ENCODE data around the gene MED27. TPM values are rescaled to one million over a fixed set of nuclear protein-coding genes. Genes with fewer than 3 reads are reported as not detected.

The MED27 gene
- polyA plus RNA-seq, 4 donors, result 10.8 to 17.8 (median 11.0) TPM

- 89 to 98% (median 96%) methylated on average over 3 of the region's 3 CpGs for WGBS, 3 donors
- FAIRE-seq, result no peak
- H3K4me1 ChIP-seq (ENCODE audit: control insufficient read depth in 3 of 3, insufficient read depth in 2 of 3, low read depth in 1 of 3, low read length in 2 of 3), result no peaks in the 10 kb centered on the region
Measured at GRCh38 chr9:131912671-131913070, 167.0 kb downstream of the MED27 start.

GRCh38 chr9:131912069-131912468 is 167.6 kb downstream of the MED27 start:
- no peak overlapping the region for H3K4me3 ChIP-seq (ENCODE audit: low read depth in 1 of 3, low read length in 3 of 3)
- 90 to 100% (median 98%) methylated on average over 1 of the region's 1 CpG for WGBS, 3 donors
- H3K9me3 ChIP-seq (ENCODE audit: control insufficient read depth in 2 of 2, insufficient read depth in 1 of 2, low read depth in 1 of 2, low read length in 1 of 2), result no peaks in the 10 kb centered on the region
- DNase-seq (no peak), FAIRE-seq (no peak)
- H3K4me1 ChIP-seq (ENCODE audit: control insufficient read depth in 3 of 3, insufficient read depth in 2 of 3, low read depth in 1 of 3, low read length in 2 of 3), result no peaks in the 10 kb centered on the region
- H3K36me3 ChIP-seq (ENCODE audit: control insufficient read depth in 3 of 3, insufficient read depth in 2 of 3, low read depth in 1 of 3, low read length in 3 of 3), result no peaks in the 10 kb centered on the region
- H3K27ac ChIP-seq (ENCODE audit: low read depth in 1 of 3, low read length in 2 of 3), result no peak overlapping the region
- no peaks in the 10 kb centered on the region for H3K27me3 ChIP-seq (ENCODE audit: control insufficient read depth in 3 of 3, insufficient read depth in 3 of 3, low read length in 3 of 3)

More at GRCh38 chr9:131912671-131913070, 167.0 kb downstream of the MED27 start:
- Histone ChIP-seq H3K27ac (ENCODE audit: low read depth in 1 of 3, low read length in 2 of 3) (no peak overlapping the region), H3K27me3 (ENCODE audit: control insufficient read depth in 3 of 3, insufficient read depth in 3 of 3, low read length in 3 of 3) (no peaks in the 10 kb centered on the region), H3K9me3 (ENCODE audit: control insufficient read depth in 2 of 2, insufficient read depth in 1 of 2, low read depth in 1 of 2, low read length in 1 of 2) (no peaks in the 10 kb centered on the region), H3K36me3 (ENCODE audit: control insufficient read depth in 3 of 3, insufficient read depth in 2 of 3, low read depth in 1 of 3, low read length in 3 of 3) (no peaks in the 10 kb centered on the region), H3K4me3 (ENCODE audit: low read depth in 1 of 3, low read length in 3 of 3) (no peak overlapping the region)
- no peak for DNase-seq

DNA sequence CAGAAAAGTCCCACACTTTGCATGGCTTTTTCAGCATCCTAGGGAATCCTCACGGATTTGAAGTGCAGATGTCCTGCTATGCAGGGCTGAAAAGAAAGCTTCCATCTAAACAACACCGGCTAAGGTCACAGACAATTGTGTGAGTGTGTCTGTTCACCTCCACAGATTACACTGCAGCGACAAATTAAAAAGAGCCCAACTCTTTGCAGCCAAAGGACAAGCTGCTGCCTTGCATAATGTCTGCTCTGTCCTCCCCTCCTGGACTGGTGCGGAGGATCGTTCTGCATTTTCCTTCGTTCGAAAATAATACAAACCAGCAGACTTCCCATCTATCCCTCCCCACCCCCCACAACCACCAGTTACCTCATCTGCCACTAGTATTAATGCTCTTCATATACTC is 169.1 kb downstream of the MED27 start:
- H3K9me3 ChIP-seq (ENCODE audit: control insufficient read depth in 2 of 2, insufficient read depth in 1 of 2, low read depth in 1 of 2, low read length in 1 of 2), result no peaks in the 10 kb centered on the region
- no peaks in the 10 kb centered on the region for H3K4me1 ChIP-seq (ENCODE audit: control insufficient read depth in 3 of 3, insufficient read depth in 2 of 3, low read depth in 1 of 3, low read length in 2 of 3)
- H3K27me3 ChIP-seq (ENCODE audit: control insufficient read depth in 3 of 3, insufficient read depth in 3 of 3, low read length in 3 of 3), result no peaks in the 10 kb centered on the region
- 92 to 96% (median 92%) methylated on average over 7 of the region's 7 CpGs for WGBS, 3 donors
- DNase-seq (no peak), FAIRE-seq (no peak)
- no peak overlapping the region for H3K27ac ChIP-seq (ENCODE audit: low read depth in 1 of 3, low read length in 2 of 3)
- no peak overlapping the region for H3K4me3 ChIP-seq (ENCODE audit: low read depth in 1 of 3, low read length in 3 of 3)
- no peaks in the 10 kb centered on the region for H3K36me3 ChIP-seq (ENCODE audit: control insufficient read depth in 3 of 3, insufficient read depth in 2 of 3, low read depth in 1 of 3, low read length in 3 of 3)

GRCh38 chr9:131905144-131905543 is 174.5 kb downstream of the MED27 start:
- WGBS, 3 donors, result 96 to 97% (median 96%) methylated on average over 3 of the region's 3 CpGs
- DNase-seq (no peak), FAIRE-seq (no peak)
- Histone ChIP-seq H3K36me3 (ENCODE audit: control insufficient read depth in 3 of 3, insufficient read depth in 2 of 3, low read depth in 1 of 3, low read length in 3 of 3) (peaks cover 0 to 2% (median 0%) of the 10 kb centered on the region in 3 donors), H3K27me3 (ENCODE audit: control insufficient read depth in 3 of 3, insufficient read depth in 3 of 3, low read length in 3 of 3) (no peaks in the 10 kb centered on the region), H3K4me3 (ENCODE audit: low read depth in 1 of 3, low read length in 3 of 3) (no peak overlapping the region), H3K9me3 (ENCODE audit: control insufficient read depth in 2 of 2, insufficient read depth in 1 of 2, low read depth in 1 of 2, low read length in 1 of 2) (no peaks in the 10 kb centered on the region), H3K27ac (ENCODE audit: low read depth in 1 of 3, low read length in 2 of 3) (no peak overlapping the region), H3K4me1 (ENCODE audit: control insufficient read depth in 3 of 3, insufficient read depth in 2 of 3, low read depth in 1 of 3, low read length in 2 of 3) (no peaks in the 10 kb centered on the region)

DNA sequence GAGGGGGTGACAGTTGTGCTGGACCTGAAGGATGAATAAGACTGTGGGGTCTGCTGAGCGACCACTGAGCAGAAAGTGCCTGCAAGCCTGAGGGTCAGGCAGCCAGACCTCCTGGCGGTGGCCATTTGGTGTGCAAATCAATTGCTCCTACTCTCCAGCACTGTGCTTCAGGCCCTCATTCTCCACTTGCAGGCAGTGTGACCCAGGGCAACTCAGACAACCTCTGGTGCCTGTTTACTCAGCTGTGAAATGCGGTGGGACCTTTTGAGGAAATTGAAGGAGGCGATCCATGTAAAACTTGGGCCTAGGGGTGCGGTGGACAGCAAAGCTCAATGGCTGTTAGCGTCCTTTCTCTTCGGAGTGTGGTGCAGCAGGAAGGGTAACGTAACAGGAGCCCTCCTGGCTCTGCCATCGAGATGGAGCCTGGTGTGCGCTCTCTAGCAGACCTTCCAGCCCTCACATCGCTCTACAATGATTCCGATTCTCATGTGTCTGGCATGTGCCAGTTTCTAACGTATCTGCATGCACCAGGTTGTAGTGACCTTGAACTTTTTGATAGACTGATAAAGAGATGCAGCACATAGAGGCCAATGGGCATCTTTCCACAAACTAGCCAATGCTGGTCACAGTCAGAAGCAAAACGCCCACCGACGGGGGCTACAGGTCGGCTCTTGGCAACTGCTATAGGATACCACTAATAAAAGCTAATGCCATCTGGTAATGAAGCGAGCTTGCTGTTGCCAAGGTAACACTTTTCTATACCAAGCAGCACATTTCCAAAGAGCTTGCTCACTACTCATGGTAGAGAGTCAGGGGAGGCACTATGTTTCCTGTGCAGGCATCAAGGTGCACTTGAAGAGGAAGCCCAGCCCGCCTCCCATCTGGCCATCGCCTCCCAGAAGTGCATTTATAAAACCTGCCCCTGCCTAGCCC is 180.1 kb downstream of the MED27 start:
- 93 to 94% (median 93%) methylated on average over 20 of the region's 20 CpGs for WGBS, 3 donors
- Histone ChIP-seq H3K27me3 (ENCODE audit: control insufficient read depth in 3 of 3, insufficient read depth in 3 of 3, low read length in 3 of 3) (no peaks in the 10 kb centered on the region), H3K36me3 (ENCODE audit: control insufficient read depth in 3 of 3, insufficient read depth in 2 of 3, low read depth in 1 of 3, low read length in 3 of 3) (peaks cover 0 to 9% (median 0%) of the 10 kb centered on the region in 3 donors), H3K4me3 (ENCODE audit: low read depth in 1 of 3, low read length in 3 of 3) (no peak overlapping the region), H3K4me1 (ENCODE audit: control insufficient read depth in 3 of 3, insufficient read depth in 2 of 3, low read depth in 1 of 3, low read length in 2 of 3) (no peaks in the 10 kb centered on the region), H3K27ac (ENCODE audit: low read depth in 1 of 3, low read length in 2 of 3) (no peak overlapping the region), H3K9me3 (ENCODE audit: control insufficient read depth in 2 of 2, insufficient read depth in 1 of 2, low read depth in 1 of 2, low read length in 1 of 2) (no peaks in the 10 kb centered on the region)
- FAIRE-seq (no peak), DNase-seq (no peak)

DNA sequence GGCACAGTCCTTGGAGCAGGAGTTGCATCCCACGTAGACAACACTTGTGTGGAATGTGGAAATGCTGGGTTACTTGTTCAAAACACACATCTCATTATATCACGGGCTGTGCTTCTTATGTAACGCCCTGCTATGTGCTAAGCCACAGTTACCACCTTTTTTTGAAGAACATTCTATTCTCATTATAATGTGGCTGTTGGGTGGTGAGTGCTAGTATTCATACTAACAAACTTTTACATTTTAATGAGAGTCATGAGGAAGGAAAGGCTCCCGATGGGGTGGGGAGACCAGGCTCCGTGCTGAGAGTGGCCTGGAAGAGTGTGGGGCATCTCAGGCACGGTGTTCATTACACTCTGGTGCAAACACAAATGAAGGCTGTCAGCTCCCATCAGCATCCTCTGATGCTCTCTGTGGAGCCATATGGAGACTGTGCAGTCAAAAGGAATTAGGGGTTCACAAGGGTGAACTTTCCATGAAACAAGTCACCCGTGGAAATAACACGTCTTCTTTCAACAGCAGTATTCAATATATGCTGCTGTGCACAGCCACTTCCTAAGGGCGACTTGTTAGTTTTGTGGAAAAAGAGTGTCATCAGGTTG is 186.7 kb downstream of the MED27 start:
- WGBS, 3 donors, result 89 to 93% (median 89%) methylated on average over 9 of the region's 9 CpGs
- DNase-seq, result no peak
- H3K9me3 ChIP-seq (ENCODE audit: control insufficient read depth in 2 of 2, insufficient read depth in 1 of 2, low read depth in 1 of 2, low read length in 1 of 2), result no peaks in the 10 kb centered on the region
- no peak for FAIRE-seq
- H3K27ac ChIP-seq (ENCODE audit: low read depth in 1 of 3, low read length in 2 of 3), result no peak overlapping the region
- H3K36me3 ChIP-seq (ENCODE audit: control insufficient read depth in 3 of 3, insufficient read depth in 2 of 3, low read depth in 1 of 3, low read length in 3 of 3), result peaks cover 0 to 13% (median 0%) of the 10 kb centered on the region in 3 donors
- no peaks in the 10 kb centered on the region for H3K27me3 ChIP-seq (ENCODE audit: control insufficient read depth in 3 of 3, insufficient read depth in 3 of 3, low read length in 3 of 3)
- no peaks in the 10 kb centered on the region for H3K4me1 ChIP-seq (ENCODE audit: control insufficient read depth in 3 of 3, insufficient read depth in 2 of 3, low read depth in 1 of 3, low read length in 2 of 3)
- H3K4me3 ChIP-seq (ENCODE audit: low read depth in 1 of 3, low read length in 3 of 3), result no peak overlapping the region

- Histone ChIP-seq H3K36me3 (ENCODE audit: control insufficient read depth in 3 of 3, insufficient read depth in 2 of 3, low read depth in 1 of 3, low read length in 3 of 3) (peaks cover 0 to 13% (median 0%) of the 10 kb centered on the region in 3 donors), H3K27ac (ENCODE audit: low read depth in 1 of 3, low read length in 2 of 3) (no peak overlapping the region), H3K4me3 (ENCODE audit: low read depth in 1 of 3, low read length in 3 of 3) (no peak overlapping the region), H3K27me3 (ENCODE audit: control insufficient read depth in 3 of 3, insufficient read depth in 3 of 3, low read length in 3 of 3) (no peaks in the 10 kb centered on the region), H3K9me3 (ENCODE audit: control insufficient read depth in 2 of 2, insufficient read depth in 1 of 2, low read depth in 1 of 2, low read length in 1 of 2) (no peaks in the 10 kb centered on the region), H3K4me1 (ENCODE audit: control insufficient read depth in 3 of 3, insufficient read depth in 2 of 3, low read depth in 1 of 3, low read length in 2 of 3) (no peaks in the 10 kb centered on the region)
- no peak for FAIRE-seq
- 85 to 91% (median 89%) methylated on average over 5 of the region's 5 CpGs for WGBS, 3 donors
- no peak for DNase-seq
Measured at GRCh38 chr9:131892162-131892707, 187.4 kb downstream of the MED27 start.

DNA sequence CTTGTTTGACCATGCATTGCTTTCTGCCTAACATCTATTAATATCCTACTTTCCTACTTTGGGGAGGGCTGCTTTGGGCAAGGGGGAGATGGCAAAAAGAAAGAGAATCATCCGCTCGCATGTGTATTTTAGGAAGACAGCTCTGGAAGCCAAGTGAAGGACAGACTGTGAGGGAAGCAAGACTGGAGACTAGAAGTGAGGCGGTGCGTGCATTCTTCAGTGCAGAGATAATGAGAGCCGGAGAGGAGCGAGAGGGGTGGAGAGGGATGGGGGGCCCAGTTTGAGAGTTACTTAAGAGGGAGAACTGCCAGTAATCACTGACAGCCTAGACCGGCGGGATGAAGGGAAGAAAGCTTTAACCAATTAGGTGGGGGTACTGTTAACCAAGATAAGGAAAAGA is 188.1 kb downstream of the MED27 start:
- WGBS, 3 donors, result 85 to 97% (median 96%) methylated on average over 8 of the region's 8 CpGs
- DNase-seq (no peak), FAIRE-seq (no peak)
- Histone ChIP-seq H3K27ac (ENCODE audit: low read depth in 1 of 3, low read length in 2 of 3) (no peak overlapping the region), H3K4me1 (ENCODE audit: control insufficient read depth in 3 of 3, insufficient read depth in 2 of 3, low read depth in 1 of 3, low read length in 2 of 3) (no peaks in the 10 kb centered on the region), H3K36me3 (ENCODE audit: control insufficient read depth in 3 of 3, insufficient read depth in 2 of 3, low read depth in 1 of 3, low read length in 3 of 3) (peaks cover 0 to 13% (median 0%) of the 10 kb centered on the region in 3 donors), H3K4me3 (ENCODE audit: low read depth in 1 of 3, low read length in 3 of 3) (no peak overlapping the region), H3K27me3 (ENCODE audit: control insufficient read depth in 3 of 3, insufficient read depth in 3 of 3, low read length in 3 of 3) (no peaks in the 10 kb centered on the region), H3K9me3 (ENCODE audit: control insufficient read depth in 2 of 2, insufficient read depth in 1 of 2, low read depth in 1 of 2, low read length in 1 of 2) (no peaks in the 10 kb centered on the region)

All from small intestine (tissue), 7 donors.